Melanocyte of skin (primary cell): ENCODE measurements around the gene GFOD1. TPM values are rescaled to one million over a fixed set of nuclear protein-coding genes. Genes with fewer than 3 reads are reported as not detected.

Experiments used
- total RNA-seq, 2 donors: library from RNA; depleted of rRNA; stranded (reverse); fragments of >200 nt; gene quantifications; 2 replicates each; pipeline ENCODE4 v1.2.3, GENCODE V29; 2012

Gene GFOD1
- total RNA-seq = 10 to 100 TPM in 1 of 2 donors, 1 to 10 TPM in 1; 6.3 to 13.1 TPM

GRCh38 chr6:13487122-13488014, at the start of gene GFOD1:
GFOD1 (minus strand) TSS chr6:13487600; CDS start chr6:13486890, 710 bp downstream.

GRCh38 chr6:13328076-13328874, 159.1 kb downstream of the GFOD1 start, which contains the start of gene TBC1D7:
TBC1D7 (minus strand) TSS chr6:13328537; CDS start chr6:13326898, 1,639 bp downstream.

Other genes starting within 250 kb of the GFOD1 start
- 100 to 1,000 TPM; 282 to 368 TPM for gene TBC1D7, start 159.1 kb downstream of the GFOD1 start, total RNA-seq
- gene SIRT5, start 87.0 kb upstream of the GFOD1 start, total RNA-seq = 10 to 100 TPM in 1 of 2 donors, 1 to 10 TPM in 1; 8.9 to 10.3 TPM
- 10 to 100 TPM; 48.2 to 67.9 TPM for gene NOL7, start 127.7 kb upstream of the GFOD1 start, total RNA-seq
- gene RANBP9, start 224.2 kb upstream of the GFOD1 start, total RNA-seq = 10 to 100 TPM; 23.1 to 24.3 TPM